HL-60 (cell line): ENCODE data around the gene LRMDA.

Experiments
- DNase-seq, 2 experiments: peaks; one replicate each; pipeline ENCODE4 v3.0.0-alpha.2; 2010 to 2020; ENCODE audit warnings: low read depth in 1 of 2, low spot score in 1 of 2
- H3K27ac ChIP-seq: fragments of 250-450 bp; sonication (Bioruptor Pico); replicated peaks from 2 replicates; pipeline ENCODE4 v1.5.1; 2020; ENCODE audit warnings: mild to moderate bottlenecking, moderate library complexity
- H3K27me3 ChIP-seq: fragments of 250-450 bp; sonication (Bioruptor Pico); 2 replicates; pipeline ENCODE4 v1.5.1; 2021; ENCODE audit warnings: mild to moderate bottlenecking, moderate library complexity; ENCODE audit not compliant: insufficient read depth, poor library complexity, severe bottlenecking
- H3K4me3 ChIP-seq: replicated peaks from 2 replicates; pipeline ENCODE4 v1.5.1; 2011; ENCODE audit warnings: mild to moderate bottlenecking, control low read depth, low read length; ENCODE audit not compliant: insufficient read depth
- CTCF ChIP-seq: IDR thresholded peaks from one replicate; pipeline ENCODE4 v1.5.1; 2011; ENCODE audit warnings: low read length, control low read depth, inconsistent platforms; ENCODE audit not compliant: insufficient read depth
- GABPA ChIP-seq: IDR thresholded peaks from 2 replicates; pipeline ENCODE4 v1.6.1; 2012; ENCODE audit warnings: low read depth
- POLR2AphosphoS5 ChIP-seq: IDR thresholded peaks from 2 replicates; pipeline ENCODE4 v1.6.1; 2012; ENCODE audit warnings: low read depth
- REST ChIP-seq: IDR thresholded peaks from 2 replicates; pipeline ENCODE4 v1.6.1; 2012; ENCODE audit warnings: low read depth; ENCODE audit not compliant: insufficient replicate concordance
- SPI1 ChIP-seq: IDR thresholded peaks from 2 replicates; pipeline ENCODE4 v1.6.1; 2012; ENCODE audit warnings: low read depth, mild to moderate bottlenecking, borderline replicate concordance

The LRMDA gene

GRCh38 chr10:75486591-75486990 lies 55.2 kb downstream of the LRMDA start:
- Histone ChIP-seq H3K27me3 (no peaks in the 10 kb centered on the region), H3K27ac (no peak overlapping the region), H3K4me3 (no peak overlapping the region)
- no peak for TF ChIP-seq SPI1
- TF ChIP-seq CTCF: no peak
- TF ChIP-seq REST: no peak
- TF ChIP-seq GABPA: no peak
- no peak for TF ChIP-seq POLR2AphosphoS5
- no peak for DNase-seq

GRCh38 chr10:75487087-75487754 lies 55.8 kb downstream of the LRMDA start:
- peak; percentile 43 to 46 for DNase-seq
- TF ChIP-seq SPI1 (no peak), CTCF (no peak), GABPA (no peak), REST (no peak), POLR2AphosphoS5 (no peak)
- H3K4me3 ChIP-seq: no peak overlapping the region
- H3K27ac ChIP-seq: no peak overlapping the region
- H3K27me3 ChIP-seq: no peaks in the 10 kb centered on the region

- TF ChIP-seq REST (no peak), POLR2AphosphoS5 (no peak), CTCF (no peak), SPI1 (no peak), GABPA (no peak)
- H3K27ac ChIP-seq: no peak overlapping the region
- DNase-seq: peak in 1 of 2 experiments; percentile 13
- no peak overlapping the region for H3K4me3 ChIP-seq
- no peaks in the 10 kb centered on the region for H3K27me3 ChIP-seq
Measured at GRCh38 chr10:75487755-75488125, 56.3 kb downstream of the LRMDA start.
